ENCODE measurements around the gene CDKL5. TPM values are rescaled to one million over a fixed set of nuclear protein-coding genes. Genes with fewer than 3 reads are reported as not detected.

CDKL5 gene
- total and polyA plus RNA-seq, 8 donors = 10.6 to 37.6 (median 12.8) TPM

GRCh38 chrX:18543738-18544137, 118.3 kb downstream of the CDKL5 start:
- intact Hi-C loops (cut with DNase I) = no loop called here
- DNase-seq = no peak
- TF ChIP-seq, protein P1, sequence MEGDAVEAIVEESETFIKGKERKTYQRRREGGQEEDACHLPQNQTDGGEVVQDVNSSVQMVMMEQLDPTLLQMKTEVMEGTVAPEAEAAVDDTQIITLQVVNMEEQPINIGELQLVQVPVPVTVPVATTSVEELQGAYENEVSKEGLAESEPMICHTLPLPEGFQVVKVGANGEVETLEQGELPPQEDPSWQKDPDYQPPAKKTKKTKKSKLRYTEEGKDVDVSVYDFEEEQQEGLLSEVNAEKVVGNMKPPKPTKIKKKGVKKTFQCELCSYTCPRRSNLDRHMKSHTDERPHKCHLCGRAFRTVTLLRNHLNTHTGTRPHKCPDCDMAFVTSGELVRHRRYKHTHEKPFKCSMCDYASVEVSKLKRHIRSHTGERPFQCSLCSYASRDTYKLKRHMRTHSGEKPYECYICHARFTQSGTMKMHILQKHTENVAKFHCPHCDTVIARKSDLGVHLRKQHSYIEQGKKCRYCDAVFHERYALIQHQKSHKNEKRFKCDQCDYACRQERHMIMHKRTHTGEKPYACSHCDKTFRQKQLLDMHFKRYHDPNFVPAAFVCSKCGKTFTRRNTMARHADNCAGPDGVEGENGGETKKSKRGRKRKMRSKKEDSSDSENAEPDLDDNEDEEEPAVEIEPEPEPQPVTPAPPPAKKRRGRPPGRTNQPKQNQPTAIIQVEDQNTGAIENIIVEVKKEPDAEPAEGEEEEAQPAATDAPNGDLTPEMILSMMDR (IDR thresholded peaks at IDR 0.05) = no peak

DNA sequence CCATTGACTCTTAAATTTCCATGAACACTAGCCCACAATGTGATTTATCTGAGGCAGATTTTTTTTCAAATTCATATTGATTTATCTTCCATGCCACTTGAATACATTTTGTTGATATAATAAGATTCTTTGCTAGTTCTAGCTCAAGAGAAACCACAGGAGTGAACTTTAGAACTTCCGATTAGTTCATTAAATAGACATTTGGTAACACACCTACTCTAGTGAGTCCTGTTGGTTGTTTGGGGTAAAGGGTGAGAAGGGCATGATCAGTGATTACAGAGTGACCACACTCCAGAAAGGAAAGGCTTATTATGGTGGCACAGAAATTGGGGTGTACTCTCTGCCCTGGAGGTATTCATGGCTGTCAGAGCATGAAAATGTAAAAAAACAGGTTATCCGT, 120.4 kb downstream of the CDKL5 start:
- Histone ChIP-seq H3K4me3 (no peak overlapping the region), H3K27me3 (no peaks in the 10 kb centered on the region), H3K9me3 (no peaks in the 10 kb centered on the region), H3K4me1 (no peaks in the 10 kb centered on the region), H3K27ac (no peak overlapping the region), H3K36me3 (no peaks in the 10 kb centered on the region)
- DNase-seq (no peak), ATAC-seq (no peak)
- TF ChIP-seq, protein P1 (IDR thresholded peaks at IDR 0.05) = no peak
- intact Hi-C loops (cut with DNase I) = no loop called here

More at GRCh38 chrX:18543738-18544137, 118.3 kb downstream of the CDKL5 start:
- Histone ChIP-seq H3K27ac (no peak overlapping the region), H3K4me1 (no peaks in the 10 kb centered on the region), H3K9me3 (no peaks in the 10 kb centered on the region), H3K4me3 (no peak overlapping the region), H3K36me3 (no peaks in the 10 kb centered on the region), H3K27me3 (no peaks in the 10 kb centered on the region)
- no peak for ATAC-seq

DNA sequence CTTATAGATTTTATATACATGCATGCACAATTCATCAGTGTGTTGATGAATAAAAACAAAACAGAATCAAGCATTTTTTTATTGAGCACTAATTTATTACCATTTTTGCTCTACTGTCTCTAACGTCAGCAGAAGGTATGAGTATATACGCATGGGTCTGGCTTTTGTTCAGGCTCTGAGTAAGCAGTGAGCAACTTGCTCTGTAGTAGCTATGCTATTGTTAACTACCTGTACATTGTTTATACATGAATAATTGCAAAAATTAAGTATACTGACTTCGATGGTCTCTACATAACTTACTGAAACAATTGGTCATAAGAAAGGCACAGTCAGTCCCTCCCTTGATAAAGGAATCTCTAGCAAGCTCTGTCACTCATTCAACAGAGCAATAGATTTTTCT, 123.6 kb downstream of the CDKL5 start:
- no peaks in the 10 kb centered on the region for H3K27me3 ChIP-seq
- TF ChIP-seq, protein P1 (IDR thresholded peaks at IDR 0.05) = no peak
- DNase-seq = no peak
- H3K4me1 ChIP-seq = no peaks in the 10 kb centered on the region
- no peak for ATAC-seq
- no peaks in the 10 kb centered on the region for H3K36me3 ChIP-seq
- no peak overlapping the region for H3K4me3 ChIP-seq
- H3K9me3 ChIP-seq = no peaks in the 10 kb centered on the region
- intact Hi-C loops (cut with DNase I) = no loop called here
- no peak overlapping the region for H3K27ac ChIP-seq

DNA sequence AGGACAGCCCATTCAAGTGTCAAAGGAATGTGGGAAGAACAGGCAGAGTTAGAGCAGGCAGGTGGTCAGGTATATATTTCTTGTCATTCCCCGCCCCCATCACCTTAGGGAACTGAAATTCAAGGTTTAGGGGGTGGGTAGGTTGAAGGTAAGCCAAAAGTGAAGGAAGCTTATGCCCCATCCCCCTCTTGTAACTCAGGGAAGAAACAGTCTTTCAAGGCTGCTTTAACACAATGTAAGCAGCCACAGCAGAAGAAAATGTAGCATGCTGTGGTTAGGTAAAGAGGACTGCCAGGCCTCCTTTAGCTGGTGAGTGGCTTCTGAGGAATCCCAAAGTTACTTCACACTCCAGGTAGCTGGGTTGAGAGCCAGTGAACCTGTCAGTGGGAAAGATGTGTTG, 124.2 kb downstream of the CDKL5 start:
- intact Hi-C loops (cut with DNase I) = no loop called here
- DNase-seq (no peak), ATAC-seq (peak; percentile 69)
- TF ChIP-seq, protein P1 (IDR thresholded peaks at IDR 0.05) = no peak
- no peaks in the 10 kb centered on the region for H3K36me3 ChIP-seq
- no peak overlapping the region for H3K27ac ChIP-seq
- H3K27me3 ChIP-seq = no peaks in the 10 kb centered on the region
- H3K4me1 ChIP-seq = no peaks in the 10 kb centered on the region
- H3K9me3 ChIP-seq = no peaks in the 10 kb centered on the region
- H3K4me3 ChIP-seq = no peak overlapping the region

DNA sequence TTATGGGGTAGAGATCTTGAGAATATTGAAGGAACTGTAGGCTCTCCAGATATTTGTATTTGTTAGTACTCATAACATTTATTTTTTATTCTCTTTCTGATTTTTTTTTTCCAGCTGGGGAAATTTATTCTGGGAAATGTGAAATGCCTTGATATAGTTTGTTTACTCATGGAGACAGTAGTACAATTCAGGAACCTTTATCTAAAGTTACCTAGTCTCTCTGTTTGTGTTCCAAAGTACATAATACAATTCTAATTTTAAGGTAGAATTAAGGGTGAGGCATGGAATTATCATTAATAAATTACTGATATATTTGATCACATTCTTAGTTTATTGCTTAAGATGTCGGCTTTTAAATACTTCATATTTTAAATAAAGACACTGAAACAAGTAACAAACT, 132.5 kb downstream of the CDKL5 start:
- TF ChIP-seq, protein P1 (IDR thresholded peaks at IDR 0.05) = no peak
- H3K9me3 ChIP-seq = no peaks in the 10 kb centered on the region
- H3K36me3 ChIP-seq = no peaks in the 10 kb centered on the region
- H3K4me3 ChIP-seq = no peak overlapping the region
- no peaks in the 10 kb centered on the region for H3K27me3 ChIP-seq
- intact Hi-C loops (cut with DNase I) = no loop called here
- ATAC-seq (no peak), DNase-seq (no peak)
- H3K27ac ChIP-seq = no peak overlapping the region
- no peaks in the 10 kb centered on the region for H3K4me1 ChIP-seq

Data from left lung (tissue), 10 donors.